ENCODE data around the gene RAP2C.

Gene RAP2C

GRCh38 chrX:132209527-132209926, 9.7 kb downstream of the RAP2C start:
- no peak for TF ChIP-seq ZNF565 (CRISPR knock-in tag; conservative IDR thresholded peaks at IDR 0.05; ENCODE audit: low read depth)
- no peak for TF ChIP-seq ZC3H10 (CRISPR knock-in tag; IDR thresholded peaks at IDR 0.05)
- TF ChIP-seq TCF4 (CRISPR knock-in tag; IDR thresholded peaks at IDR 0.05; ENCODE audit: borderline replicate concordance): no peak
- TF ChIP-seq PPARA (CRISPR knock-in tag; IDR thresholded peaks at IDR 0.05; ENCODE audit: borderline replicate concordance): no peak
- no peak for TF ChIP-seq ZNF70 (CRISPR knock-in tag; IDR thresholded peaks at IDR 0.05)
- no peak for TF ChIP-seq OSR1 (CRISPR knock-in tag; IDR thresholded peaks at IDR 0.05)
- TF ChIP-seq TOX (CRISPR knock-in tag; IDR thresholded peaks at IDR 0.05; ENCODE audit: borderline replicate concordance): no peak
- TF ChIP-seq ZNF8 (CRISPR knock-in tag; IDR thresholded peaks at IDR 0.05): no peak
- TF ChIP-seq SNAI2 (CRISPR knock-in tag; IDR thresholded peaks at IDR 0.05): no peak
- no peak for TF ChIP-seq ZFP30 (CRISPR knock-in tag; IDR thresholded peaks at IDR 0.05)
- TF ChIP-seq CSRNP3 (CRISPR knock-in tag; IDR thresholded peaks at IDR 0.05): no peak
- TF ChIP-seq ZFP3 (CRISPR knock-in tag; IDR thresholded peaks at IDR 0.05): no peak
- no peak for TF ChIP-seq TSHZ2 (CRISPR knock-in tag; IDR thresholded peaks at IDR 0.05)
- no peak for TF ChIP-seq POU6F1 (CRISPR knock-in tag; IDR thresholded peaks at IDR 0.05; ENCODE audit: borderline replicate concordance, low read depth)
- no peak for TF ChIP-seq CSDC2 (CRISPR knock-in tag; IDR thresholded peaks at IDR 0.05)
- TF ChIP-seq BACH2 (CRISPR knock-in tag; IDR thresholded peaks at IDR 0.05; ENCODE audit: borderline replicate concordance): no peak
- no peak for TF ChIP-seq PATZ1 (CRISPR knock-in tag; IDR thresholded peaks at IDR 0.05; ENCODE audit: borderline replicate concordance)
- no peak for TF ChIP-seq CREB5 (CRISPR knock-in tag; IDR thresholded peaks at IDR 0.05; ENCODE audit: low read depth)
- no peak for TF ChIP-seq ISL1 (CRISPR knock-in tag; IDR thresholded peaks at IDR 0.05)
- TF ChIP-seq ARNTL (CRISPR knock-in tag; IDR thresholded peaks at IDR 0.05; ENCODE audit: borderline replicate concordance, low read depth): no peak
- ATAC-seq: no peak

GRCh38 chrX:132208422-132208821, 10.8 kb downstream of the RAP2C start:
- TF ChIP-seq CSRNP3 (CRISPR knock-in tag; IDR thresholded peaks at IDR 0.05) (no peak), TCF4 (CRISPR knock-in tag; IDR thresholded peaks at IDR 0.05; ENCODE audit: borderline replicate concordance) (no peak), ZC3H10 (CRISPR knock-in tag; IDR thresholded peaks at IDR 0.05) (no peak), ESRRG (CRISPR knock-in tag; IDR thresholded peaks at IDR 0.05) (no peak), OSR1 (CRISPR knock-in tag; IDR thresholded peaks at IDR 0.05) (no peak), ISL1 (CRISPR knock-in tag; IDR thresholded peaks at IDR 0.05) (no peak), ZFP30 (CRISPR knock-in tag; IDR thresholded peaks at IDR 0.05) (no peak), ZFP3 (CRISPR knock-in tag; IDR thresholded peaks at IDR 0.05) (no peak), TOX (CRISPR knock-in tag; IDR thresholded peaks at IDR 0.05; ENCODE audit: borderline replicate concordance) (no peak), BACH2 (CRISPR knock-in tag; IDR thresholded peaks at IDR 0.05; ENCODE audit: borderline replicate concordance) (no peak), PPARA (CRISPR knock-in tag; IDR thresholded peaks at IDR 0.05; ENCODE audit: borderline replicate concordance) (no peak), SNAI2 (CRISPR knock-in tag; IDR thresholded peaks at IDR 0.05) (no peak), ARNTL (CRISPR knock-in tag; IDR thresholded peaks at IDR 0.05; ENCODE audit: borderline replicate concordance, low read depth) (no peak), ZNF565 (CRISPR knock-in tag; conservative IDR thresholded peaks at IDR 0.05; ENCODE audit: low read depth) (no peak)
- ATAC-seq: no peak
